Prostate gland (tissue), 2 donors: ENCODE results near the gene PDE9A. TPM values are rescaled to one million over a fixed set of nuclear protein-coding genes. Genes with fewer than 3 reads are reported as not detected.
"Not testable (repeated sequence)": the region's sequence is repeated elsewhere in the genome, so short reads cannot be mapped to it uniquely, and the experiment has no call there.

ENCODE experiments used
- DNase-seq: peaks from one replicate; pipeline ENCODE4 v3.0.0-alpha.2; 2019; ENCODE audit warnings: low spot score
- H3K27ac ChIP-seq, 2 donors: fragments of 200-600 bp; sonication (generic); 2 replicates each; pipeline ENCODE4 v1.5.1; 2017 to 2019
- H3K27me3 ChIP-seq: fragments of 200-600 bp; sonication (generic); replicated peaks from 2 replicates; pipeline ENCODE4 v1.5.1; 2019; ENCODE audit not compliant: insufficient read depth
- H3K36me3 ChIP-seq, 2 donors: fragments of 200-600 bp; sonication (generic); 1 replicate in 1 of 2; 2 replicates in 1 of 2; pipeline versions ENCODE4 v1.5.1 to v1.8.1; 2017 to 2019
- H3K4me1 ChIP-seq: fragments of 200-600 bp; sonication (generic); replicated peaks from 2 replicates; pipeline ENCODE4 v1.5.1; 2019
- H3K4me3 ChIP-seq, 2 donors: fragments of 200-600 bp; sonication (generic); 2 replicates each; pipeline ENCODE4 v1.5.1; 2017 to 2019
- H3K9me3 ChIP-seq: fragments of 200-600 bp; sonication (generic); 2 replicates; pipeline ENCODE4 v1.5.1; 2017
- CTCF ChIP-seq, 4 experiments: fragments of 200-600 bp in 2 of 4; fragments of 450-650 bp in 2 of 4; sonication (generic) in 2 of 4; IDR thresholded peaks; 1 replicate in 3 of 4; 2 replicates in 1 of 4; pipeline ENCODE4 v1.5.1; 2016 to 2019; ENCODE audit warnings: antibody characterized with exemption in 4 of 4, mild to moderate bottlenecking in 2 of 4, moderate library complexity in 2 of 4
- POLR2A ChIP-seq: fragments of 450-650 bp; IDR thresholded peaks from one replicate; pipeline ENCODE4 v1.6.1; 2016; ENCODE audit warnings: antibody characterized with exemption, mild to moderate bottlenecking
- POLR2AphosphoS5 ChIP-seq: sonication (generic); formaldehyde crosslinking; IDR thresholded peaks from one replicate; pipeline ENCODE4 v1.6.1; 2017; ENCODE audit warnings: antibody characterized with exemption
- WGBS: methylation state at CpG from one replicate; pipeline ENCODE4 v1.1.5; 2018; 5-methylcytosine and 5-hydroxymethylcytosine counted together
- intact Hi-C: fragments of 100-400 bp; cut with DNase I; formaldehyde crosslinking; loops from one replicate; pipeline ENCODE4 v1.14.2; 2022
- total RNA-seq, 2 donors: library from RNA; depleted of rRNA; stranded (reverse); fragments of >200 nt; gene quantifications; one replicate each; pipeline ENCODE4 v1.1.0, GENCODE V29; 2016

PDE9A gene
- total RNA-seq, 2 donors from 2014 or later = 80.0 to 93.6 TPM

DNA sequence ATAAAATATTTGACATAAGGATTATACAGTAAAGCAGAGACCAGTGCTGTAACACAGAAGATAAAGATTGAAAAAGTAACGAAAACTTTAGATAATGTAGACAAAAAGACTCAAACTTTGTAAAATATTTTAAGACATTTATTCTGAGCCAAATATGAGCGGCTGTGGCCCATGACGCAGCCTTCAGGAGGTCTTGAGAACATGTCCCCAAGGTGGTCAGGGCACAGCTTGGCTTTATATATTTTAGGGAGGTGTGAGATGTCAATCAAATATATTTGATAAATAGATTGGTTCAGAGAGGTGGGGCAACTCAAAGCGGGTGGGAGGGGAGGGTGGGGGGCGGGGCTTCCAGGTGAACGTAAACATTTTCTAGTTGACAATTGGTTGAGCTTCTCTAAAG, 144.7 kb downstream of the PDE9A start:
- intact Hi-C loops = no loop called here
- no peaks in the 10 kb centered on the region for H3K9me3 ChIP-seq
- H3K36me3 ChIP-seq = no peaks in the 10 kb centered on the region
- no peaks in the 10 kb centered on the region for H3K27me3 ChIP-seq
- no peak overlapping the region for H3K27ac ChIP-seq
- 84% methylated on average over 6 of the region's 6 CpGs for WGBS
- H3K4me3 ChIP-seq = no peak overlapping the region
- no peak for TF ChIP-seq POLR2A
- no peak for TF ChIP-seq CTCF (IDR thresholded peaks at IDR 0.05)
- TF ChIP-seq POLR2AphosphoS5 = no peak
- H3K4me1 ChIP-seq = no peaks in the 10 kb centered on the region
- no peak for DNase-seq

GRCh38 chr21:42799516-42799915, 146.1 kb downstream of the PDE9A start:
- H3K4me1 ChIP-seq = no peaks in the 10 kb centered on the region
- H3K27ac ChIP-seq = no peak overlapping the region
- no peak overlapping the region for H3K4me3 ChIP-seq
- 75% methylated on average over 9 of the region's 9 CpGs for WGBS
- DNase-seq = no peak
- no peaks in the 10 kb centered on the region for H3K36me3 ChIP-seq
- no peak for TF ChIP-seq POLR2A
- no peak for TF ChIP-seq CTCF (IDR thresholded peaks at IDR 0.05)
- H3K27me3 ChIP-seq = no peaks in the 10 kb centered on the region
- no peaks in the 10 kb centered on the region for H3K9me3 ChIP-seq
- intact Hi-C loops = no loop called here

- H3K27me3 ChIP-seq = no peaks in the 10 kb centered on the region
- WGBS = 91% methylated on average over 5 of the region's 5 CpGs
- intact Hi-C loops = no loop called here
- H3K4me3 ChIP-seq = no peak overlapping the region
- no peaks in the 10 kb centered on the region for H3K9me3 ChIP-seq
- no peak for DNase-seq
- no peak for TF ChIP-seq POLR2AphosphoS5
- no peak for TF ChIP-seq CTCF (IDR thresholded peaks at IDR 0.05)
- TF ChIP-seq POLR2A = no peak
- H3K4me1 ChIP-seq = no peaks in the 10 kb centered on the region
- no peak overlapping the region for H3K27ac ChIP-seq
- no peaks in the 10 kb centered on the region for H3K36me3 ChIP-seq
These were observed 146.5 kb downstream of the PDE9A start for GRCh38 chr21:42799948-42800347.

DNA sequence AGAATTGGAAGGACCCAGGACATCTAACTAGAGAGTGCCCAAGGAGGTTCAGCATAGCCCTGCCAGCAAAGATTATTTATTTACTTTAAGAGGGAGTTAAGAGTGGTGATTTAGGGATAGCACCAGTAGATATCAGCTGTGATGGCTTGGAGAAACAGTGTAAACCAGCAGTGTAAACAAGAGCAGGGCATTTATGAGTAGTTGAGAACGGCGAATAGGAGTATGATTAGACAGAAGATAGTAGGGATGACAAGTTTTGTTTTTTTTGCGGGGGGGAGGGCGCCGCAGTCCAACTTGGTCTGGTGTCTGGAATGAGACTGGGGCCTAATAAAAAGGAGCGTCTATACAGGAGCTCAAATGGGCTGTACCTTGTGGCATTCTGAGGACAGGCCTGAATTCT, 148.2 kb downstream of the PDE9A start:
- peak; percentile 78 for TF ChIP-seq POLR2AphosphoS5
- H3K9me3 ChIP-seq, H3K4me3 ChIP-seq, H3K4me1 ChIP-seq, intact Hi-C loops, H3K27me3 ChIP-seq, H3K36me3 ChIP-seq: not testable (repeated sequence)
- WGBS = 18% methylated on average over 6 of the region's 6 CpGs
- peak overlapping the region; percentile 34 to 36 for H3K27ac ChIP-seq
- DNase-seq = peak; percentile 36

DNA sequence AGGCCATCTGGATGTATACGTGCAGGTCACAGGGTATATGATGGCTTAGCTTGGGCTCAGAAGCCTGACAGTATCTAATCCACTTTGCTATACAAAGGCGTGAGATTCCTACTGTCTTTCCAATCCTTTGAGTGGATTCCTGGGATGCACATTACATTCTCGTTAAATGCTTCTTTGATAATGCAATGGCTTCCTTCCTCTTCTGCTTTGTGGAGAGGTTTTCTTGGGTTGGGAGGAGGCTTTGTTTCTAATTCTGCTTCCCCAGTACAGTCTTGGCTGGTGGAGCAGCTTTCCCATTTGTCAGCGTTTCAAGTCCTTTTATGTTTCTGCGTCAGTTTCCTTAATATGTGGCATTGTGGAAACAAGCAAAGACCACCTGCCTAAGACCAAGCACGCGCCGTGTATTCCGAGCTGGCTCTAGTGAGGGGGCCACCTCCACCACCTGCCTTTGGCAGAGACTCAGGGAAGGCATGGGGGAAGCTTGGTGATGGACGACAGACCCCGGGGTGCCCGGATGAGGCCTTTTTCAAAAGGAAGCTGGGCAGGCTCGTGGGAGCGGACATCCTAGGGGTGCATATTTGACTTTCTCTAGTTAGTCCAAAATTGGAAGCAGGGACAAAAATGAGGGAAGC, 153.2 kb downstream of the PDE9A start:
- no peak overlapping the region for H3K27ac ChIP-seq
- WGBS = 76% methylated on average over 14 of the region's 14 CpGs
- no peak for TF ChIP-seq CTCF (IDR thresholded peaks at IDR 0.05)
- H3K36me3 ChIP-seq = no peaks in the 10 kb centered on the region
- H3K27me3 ChIP-seq = no peaks in the 10 kb centered on the region
- H3K4me3 ChIP-seq = no peak overlapping the region
- DNase-seq = no peak
- no peaks in the 10 kb centered on the region for H3K9me3 ChIP-seq
- H3K4me1 ChIP-seq = no peaks in the 10 kb centered on the region
- intact Hi-C loops = no loop called here

DNA sequence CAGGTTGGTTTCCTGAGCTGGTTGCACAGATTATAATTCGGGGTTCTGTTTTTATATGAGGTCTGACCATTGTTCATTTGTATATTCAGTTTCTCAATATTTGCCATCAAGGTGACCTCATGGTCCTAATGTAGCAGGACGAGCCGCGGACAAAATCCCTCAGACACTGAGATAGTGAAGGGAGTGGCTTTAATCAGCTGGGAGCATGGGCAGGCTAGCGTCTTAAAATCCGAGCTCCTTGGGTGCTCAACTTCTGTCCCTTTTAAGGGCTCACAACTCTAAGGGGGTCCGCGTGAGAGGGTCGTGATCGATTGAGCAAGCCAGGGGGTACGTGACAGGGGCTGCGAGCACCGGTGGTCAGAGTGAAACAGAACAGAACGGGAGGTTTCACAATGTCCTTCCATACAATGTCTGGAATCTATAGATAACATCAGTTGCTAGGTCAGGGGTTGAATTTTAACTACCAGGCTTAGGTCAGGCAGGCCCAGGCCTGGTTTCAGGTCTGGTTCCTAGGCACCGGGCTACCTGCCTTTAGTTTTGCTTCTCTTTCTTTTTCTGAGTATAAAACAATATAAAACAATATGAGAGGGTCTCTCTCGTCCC, 154.0 kb downstream of the PDE9A start:
- H3K36me3 ChIP-seq, DNase-seq, H3K4me3 ChIP-seq, H3K4me1 ChIP-seq, H3K9me3 ChIP-seq, H3K27me3 ChIP-seq, intact Hi-C loops, H3K27ac ChIP-seq: not testable (repeated sequence)
- WGBS = 82% methylated on average over 16 of the region's 16 CpGs
